Chondrocyte (in vitro differentiated cells): ENCODE results near the gene C4BPB. TPM values are rescaled to one million over a fixed set of nuclear protein-coding genes. Genes with fewer than 3 reads are reported as not detected.

Experiments used
- DNase-seq: peaks from one replicate; pipeline ENCODE4 v3.0.0; 2021; ENCODE audit warnings: mixed read lengths, low spot score
- H3K27ac Mint-ChIP-seq: one replicate; pipeline ENCODE4 v1.8.0; 2021; ENCODE audit warnings: mild to moderate bottlenecking, moderate library complexity, mixed read lengths; ENCODE audit not compliant: unreplicated experiment
- H3K27me3 Mint-ChIP-seq: 2 replicates; pipeline ENCODE4 v1.8.0; 2021; ENCODE audit warnings: low read depth, mixed read lengths
- H3K36me3 Mint-ChIP-seq: 2 replicates; pipeline ENCODE4 v1.8.0; 2021; ENCODE audit warnings: low read depth, mixed read lengths
- H3K4me1 Mint-ChIP-seq: 2 replicates; pipeline ENCODE4 v1.8.0; 2021; ENCODE audit warnings: low read depth, mild to moderate bottlenecking, mixed read lengths
- H3K4me3 Mint-ChIP-seq: one replicate; pipeline ENCODE4 v1.8.0; 2021; ENCODE audit warnings: mild to moderate bottlenecking, moderate library complexity, mixed read lengths; ENCODE audit not compliant: unreplicated experiment
- H3K9me3 Mint-ChIP-seq: 2 replicates; pipeline ENCODE4 v1.8.0; 2021; ENCODE audit warnings: low read depth, mixed read lengths
- total RNA-seq: library from RNA; stranded (reverse); gene quantifications from 3 replicates; pipeline ENCODE4 v1.2.1, GENCODE V29; 2021
- TF ChIP-seq, protein P1 (sequence below): fragments of 200-600 bp; sonication (generic); IDR thresholded peaks from 2 replicates; pipeline ENCODE4 v1.5.0; 2021; ENCODE audit warnings: antibody characterized with exemption, mild to moderate bottlenecking, moderate library complexity

C4BPB gene
- total RNA-seq, 1 donor from 2014 or later: not detected

GRCh38 chr1:207091200-207091908, 2.7 kb downstream of the C4BPB start:
- TF ChIP-seq, protein P1, sequence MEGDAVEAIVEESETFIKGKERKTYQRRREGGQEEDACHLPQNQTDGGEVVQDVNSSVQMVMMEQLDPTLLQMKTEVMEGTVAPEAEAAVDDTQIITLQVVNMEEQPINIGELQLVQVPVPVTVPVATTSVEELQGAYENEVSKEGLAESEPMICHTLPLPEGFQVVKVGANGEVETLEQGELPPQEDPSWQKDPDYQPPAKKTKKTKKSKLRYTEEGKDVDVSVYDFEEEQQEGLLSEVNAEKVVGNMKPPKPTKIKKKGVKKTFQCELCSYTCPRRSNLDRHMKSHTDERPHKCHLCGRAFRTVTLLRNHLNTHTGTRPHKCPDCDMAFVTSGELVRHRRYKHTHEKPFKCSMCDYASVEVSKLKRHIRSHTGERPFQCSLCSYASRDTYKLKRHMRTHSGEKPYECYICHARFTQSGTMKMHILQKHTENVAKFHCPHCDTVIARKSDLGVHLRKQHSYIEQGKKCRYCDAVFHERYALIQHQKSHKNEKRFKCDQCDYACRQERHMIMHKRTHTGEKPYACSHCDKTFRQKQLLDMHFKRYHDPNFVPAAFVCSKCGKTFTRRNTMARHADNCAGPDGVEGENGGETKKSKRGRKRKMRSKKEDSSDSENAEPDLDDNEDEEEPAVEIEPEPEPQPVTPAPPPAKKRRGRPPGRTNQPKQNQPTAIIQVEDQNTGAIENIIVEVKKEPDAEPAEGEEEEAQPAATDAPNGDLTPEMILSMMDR: no peak
- Mint-ChIP-seq H3K27ac (no peak overlapping the region), H3K4me3 (no peak overlapping the region), H3K4me1 (peaks cover 14% of the 10 kb centered on the region), H3K9me3 (no peaks in the 10 kb centered on the region), H3K27me3 (peaks cover 23% of the 10 kb centered on the region), H3K36me3 (no peaks in the 10 kb centered on the region)
- no peak for DNase-seq

- Mint-ChIP-seq H3K4me3 (no peak overlapping the region), H3K4me1 (no peaks in the 10 kb centered on the region), H3K27ac (no peak overlapping the region), H3K27me3 (peaks cover 26% of the 10 kb centered on the region), H3K36me3 (no peaks in the 10 kb centered on the region), H3K9me3 (no peaks in the 10 kb centered on the region)
- TF ChIP-seq, protein P1: no peak
- no peak for DNase-seq
Measured at GRCh38 chr1:207093944-207094343, 5.3 kb downstream of the C4BPB start.

- no peaks in the 10 kb centered on the region for H3K9me3 Mint-ChIP-seq
- no peak overlapping the region for H3K4me3 Mint-ChIP-seq
- DNase-seq: no peak
- H3K36me3 Mint-ChIP-seq: no peaks in the 10 kb centered on the region
- H3K27ac Mint-ChIP-seq: no peak overlapping the region
- no peaks in the 10 kb centered on the region for H3K4me1 Mint-ChIP-seq
- peaks cover 38% of the 10 kb centered on the region for H3K27me3 Mint-ChIP-seq
- TF ChIP-seq, protein P1: no peak
Measured at GRCh38 chr1:207097871-207098324, 9.2 kb downstream of the C4BPB start.

DNA sequence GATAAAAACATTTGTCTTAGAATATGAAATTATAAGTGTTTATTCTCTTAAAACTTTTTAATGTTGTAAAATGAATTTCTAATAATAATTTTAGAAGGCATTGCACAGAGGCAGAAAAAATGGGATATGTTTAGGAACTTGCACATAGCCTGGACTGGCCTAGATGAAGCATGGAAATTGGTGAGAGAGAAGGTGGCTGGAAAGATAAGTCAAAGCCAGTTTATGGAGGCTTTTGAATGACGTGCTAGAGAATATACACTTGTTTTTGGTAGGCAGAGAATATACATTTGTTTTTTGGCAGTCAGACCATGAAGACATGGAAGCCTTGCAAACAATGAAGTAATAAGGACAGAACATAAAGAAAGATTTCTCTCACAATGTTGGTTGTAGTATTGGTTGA, 13.1 kb downstream of the C4BPB start:
- TF ChIP-seq, protein P1: no peak
- no peak for DNase-seq
- Mint-ChIP-seq H3K4me1 (no peaks in the 10 kb centered on the region), H3K36me3 (no peaks in the 10 kb centered on the region), H3K9me3 (no peaks in the 10 kb centered on the region), H3K27ac (no peak overlapping the region), H3K27me3 (peaks cover 39% of the 10 kb centered on the region), H3K4me3 (no peak overlapping the region)

DNA sequence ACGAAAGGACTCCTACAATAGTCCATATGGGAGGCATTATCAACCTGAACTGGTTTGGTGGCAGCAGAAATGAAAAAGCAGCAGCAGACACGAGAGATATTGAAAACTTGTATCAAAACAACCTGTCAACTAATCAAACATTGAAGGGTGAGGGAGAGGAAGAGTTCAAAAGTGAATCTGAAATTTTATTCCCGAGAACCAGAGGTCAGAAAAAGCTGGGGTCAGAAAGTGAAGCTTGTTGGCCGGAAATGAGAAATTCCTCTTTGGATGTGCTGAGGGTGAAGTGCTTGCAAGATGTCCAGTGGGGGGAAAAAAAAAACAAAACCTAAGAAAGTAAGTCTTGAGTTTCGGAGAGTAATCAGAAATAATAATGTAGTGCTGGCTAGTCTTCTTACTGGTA, 13.5 kb downstream of the C4BPB start:
- Mint-ChIP-seq H3K4me3 (no peak overlapping the region), H3K27ac (no peak overlapping the region), H3K4me1 (no peaks in the 10 kb centered on the region), H3K27me3 (peaks cover 42% of the 10 kb centered on the region), H3K9me3 (no peaks in the 10 kb centered on the region), H3K36me3 (no peaks in the 10 kb centered on the region)
- no peak for DNase-seq
- TF ChIP-seq, protein P1: no peak
